SK-N-SH (cell line): ENCODE results near the gene NTSR1. TPM values are rescaled to one million over a fixed set of nuclear protein-coding genes. Genes with fewer than 3 reads are reported as not detected.

Experiments used
- CTCF ChIA-PET: fragments of 300-600, 350-600 bp; formaldehyde crosslinking; extraction: SDS; loops from one replicate; lab custom pipeline; 2021; lab: Yijun Ruan, JAX
- POLR2A ChIA-PET: fragments of 350-600 bp; sonication (Branson Sonifier 250); formaldehyde crosslinking; extraction: SDS; loops from one replicate; lab custom pipeline; 2020; ENCODE audit warnings: antibody characterized with exemption, inconsistent platforms; lab: Yijun Ruan, JAX
- DNase-seq: peaks from one replicate; pipeline ENCODE4 v3.0.0; 2012
- H2AFZ ChIP-seq: fragments of 200-600 bp; sonication (generic); 2 replicates; pipeline ENCODE4 v1.8.1; 2016; ENCODE audit warnings: antibody characterized with exemption, mild to moderate bottlenecking, low read depth
- H3F3A ChIP-seq: fragments of 200-600 bp; sonication (generic); replicated peaks from 2 replicates; pipeline ENCODE3; 2016; ENCODE audit warnings: antibody characterized with exemption, mild to moderate bottlenecking; ENCODE audit not compliant: insufficient read depth
- H3K27ac ChIP-seq, 2 experiments: fragments of 200-500 bp in 1 of 2; fragments of 200-600 bp in 1 of 2; sonication (Bioruptor generic) in 1 of 2; sonication (generic), shearing (Covaris generic) in 1 of 2; 2 replicates each; pipeline versions ENCODE4 v1.5.1 to v1.6.1; 2014 to 2016; ENCODE audit warnings: low read depth in 2 of 2, inconsistent platforms in 1 of 2, low read length in 1 of 2, mild to moderate bottlenecking in 1 of 2, mixed read lengths in 1 of 2
- H3K27me3 ChIP-seq: fragments of 200-600 bp; sonication (generic), shearing (Covaris generic); 2 replicates; pipeline ENCODE4 v1.6.1; 2016; ENCODE audit warnings: mixed run types; ENCODE audit not compliant: insufficient read depth
- H3K36me3 ChIP-seq, 2 experiments: fragments of 200-500 bp in 1 of 2; fragments of 200-600 bp in 1 of 2; sonication (Bioruptor generic) in 1 of 2; sonication (generic) in 1 of 2; replicated peaks in 1 of 2; 2 replicates each; pipeline versions ENCODE3 to v1.5.1; 2014 to 2016; ENCODE audit warnings: low read length in 1 of 2, mild to moderate bottlenecking in 1 of 2; ENCODE audit not compliant: insufficient read depth in 2 of 2, control insufficient read depth in 1 of 2
- H3K4me1 ChIP-seq, 2 experiments: fragments of 200-500 bp in 1 of 2; fragments of 200-600 bp in 1 of 2; sonication (Bioruptor generic) in 1 of 2; sonication (generic), shearing (Covaris generic) in 1 of 2; 2 replicates each; pipeline versions ENCODE4 v1.5.1 to v1.6.1; 2014 to 2016; ENCODE audit warnings: low read depth in 1 of 2, low read length in 1 of 2, mixed run types in 1 of 2; ENCODE audit not compliant: insufficient read depth in 2 of 2, control insufficient read depth in 1 of 2
- H3K4me2 ChIP-seq: fragments of 200-600 bp; sonication (generic), shearing (Covaris generic); 2 replicates; pipeline ENCODE4 v1.6.1; 2017; ENCODE audit warnings: mixed run types
- H3K4me3 ChIP-seq, 2 experiments: fragments of 200-500 bp in 1 of 2; fragments of 200-600 bp in 1 of 2; sonication (Bioruptor generic) in 1 of 2; sonication (generic), shearing (Covaris generic) in 1 of 2; 2 replicates each; pipeline versions ENCODE4 v1.5.1 to v1.8.1; 2014 to 2016; ENCODE audit warnings: low read depth in 2 of 2, inconsistent platforms in 1 of 2, low read length in 1 of 2, mild to moderate bottlenecking in 1 of 2, mixed read lengths in 1 of 2, moderate library complexity in 1 of 2
- H3K79me2 ChIP-seq: fragments of 200-600 bp; sonication (generic); 2 replicates; pipeline ENCODE4 v1.8.1; 2017; ENCODE audit warnings: mild to moderate bottlenecking; ENCODE audit not compliant: insufficient read depth
- H3K9ac ChIP-seq: fragments of 200-600 bp; sonication (generic); 2 replicates; pipeline ENCODE4 v1.6.1; 2017; ENCODE audit warnings: mixed run types
- H3K9me2 ChIP-seq: fragments of 200-600 bp; sonication (generic); 2 replicates; pipeline ENCODE4 v1.6.1; 2017; ENCODE audit warnings: mixed run types
- H3K9me3 ChIP-seq: fragments of 200-600 bp; sonication (generic); 2 replicates; pipeline ENCODE4 v1.6.1; 2017; ENCODE audit warnings: mixed run types, mild to moderate bottlenecking, moderate library complexity
- H4K20me1 ChIP-seq: fragments of 200-600 bp; sonication (generic); 2 replicates; pipeline ENCODE4 v1.6.1; 2017; ENCODE audit warnings: mild to moderate bottlenecking, mixed run types; ENCODE audit not compliant: insufficient read depth
- CHD2 ChIP-seq: fragments of 150-350 bp; IDR thresholded peaks from 2 replicates; pipeline ENCODE4 v1.6.1; 2018; ENCODE audit warnings: low read length; ENCODE audit not compliant: partially characterized antibody
- ELF1 ChIP-seq: IDR thresholded peaks from 2 replicates; pipeline ENCODE4 v1.4.0; 2012
- EZH2phosphoT487 ChIP-seq: fragments of 200-600 bp; sonication (generic); IDR thresholded peaks from 2 replicates; pipeline ENCODE4 v1.6.1; 2017; ENCODE audit warnings: low read depth, mixed run types, mild to moderate bottlenecking, antibody characterized with exemption, moderate library complexity, borderline replicate concordance
- FOSL2 ChIP-seq: IDR thresholded peaks from 2 replicates; pipeline ENCODE4 v1.4.0; 2012; ENCODE audit warnings: low read depth, mild to moderate bottlenecking, moderate library complexity, borderline replicate concordance
- FOXJ3 ChIP-seq: sonication (generic); formaldehyde crosslinking; IDR thresholded peaks from 2 replicates; pipeline ENCODE4 v1.5.1; 2020; ENCODE audit warnings: mild to moderate bottlenecking, missing genetic modification reagents
- GABPA ChIP-seq: IDR thresholded peaks from 2 replicates; pipeline ENCODE4 v1.4.0; 2012; ENCODE audit warnings: low read depth, mild to moderate bottlenecking
- JUND ChIP-seq: IDR thresholded peaks from 2 replicates; pipeline ENCODE4 v1.4.0; 2012
- MEF2A ChIP-seq: IDR thresholded peaks from 2 replicates; pipeline ENCODE4 v1.4.0; 2012; ENCODE audit warnings: low read depth, borderline replicate concordance
- NRF1 ChIP-seq: IDR thresholded peaks from 2 replicates; pipeline ENCODE4 v1.6.1; 2012; ENCODE audit warnings: low read depth, mild to moderate bottlenecking, low read length
- PBX3 ChIP-seq: IDR thresholded peaks from 2 replicates; pipeline ENCODE4; 2012
- POLR2AphosphoS5 ChIP-seq: IDR thresholded peaks from 2 replicates; pipeline ENCODE4 v1.6.1; 2012; ENCODE audit warnings: low read depth, low read length
- REST ChIP-seq: IDR thresholded peaks from 2 replicates; pipeline ENCODE4 v1.6.1; 2012; ENCODE audit warnings: mild to moderate bottlenecking, low read depth, low read length, moderate library complexity
- RFX5 ChIP-seq: IDR thresholded peaks from 2 replicates; pipeline ENCODE4 v1.6.1; 2012; ENCODE audit warnings: mild to moderate bottlenecking, improper control_type of control experiment, low read length
- RXRA ChIP-seq: IDR thresholded peaks from 2 replicates; pipeline ENCODE4 v1.4.0; 2012; ENCODE audit warnings: low read depth, mild to moderate bottlenecking, borderline replicate concordance
- SMC3 ChIP-seq: IDR thresholded peaks from 2 replicates; pipeline ENCODE4 v1.6.1; 2012; ENCODE audit warnings: low read depth, low read length, improper control_type of control experiment
- TCF12 ChIP-seq: IDR thresholded peaks from 2 replicates; pipeline ENCODE4 v1.4.0; 2012
- WGBS: methylation state at CpG from one replicate; pipeline ENCODE4 v1.1.6; 2017; ENCODE audit warnings: low lambda C conversion rate; 5-methylcytosine and 5-hydroxymethylcytosine counted together
- polyA plus RNA-seq, 3 experiments: library from polyadenylated mRNA; depleted of rRNA; stranded (reverse); fragments of >200 nt; gene quantifications; 2 replicates each; pipeline ENCODE4 v1.2.3, GENCODE V29; 2012

The NTSR1 gene
- polyA plus RNA-seq, 1 of the 3 experiments (the other 2 are of a cell fraction), result 8.2 TPM

- H3K79me2 ChIP-seq, result no peaks in the 10 kb centered on the region
- no peak overlapping the region for H3K4me3 ChIP-seq
- ChIA-PET POLR2A (no interaction called here), CTCF (interaction anchor here (0.8 to 2.6 kb wide), 3 partner anchors 19 to 69 kb away, joined by 3 to 15 read pairs (median 3); no protein-coding TSS in a partner anchor)
- H3K4me2 ChIP-seq, result no peak overlapping the region
- 81% methylated on average over 6 of the region's 6 CpGs for WGBS
- peaks cover 14% of the 10 kb centered on the region; the same call in 1 of the 2 replicates for H3K9me3 ChIP-seq
- no peaks in the 10 kb centered on the region for H3K27me3 ChIP-seq
- H3K27ac ChIP-seq, result no peak overlapping the region
- H3K36me3 ChIP-seq, result no peaks in the 10 kb centered on the region
- DNase-seq, result no peak
- no peaks in the 10 kb centered on the region for H3K9me2 ChIP-seq
- no peaks in the 10 kb centered on the region for H3F3A ChIP-seq
- H3K4me1 ChIP-seq, result no peaks in the 10 kb centered on the region; a peak in 1 of 4 replicates
- H4K20me1 ChIP-seq, result no peaks in the 10 kb centered on the region
- TF ChIP-seq FOSL2 (no peak), PBX3 (no peak), SMC3 (no peak), POLR2AphosphoS5 (no peak), ELF1 (no peak), TCF12 (no peak), GABPA (no peak), EZH2phosphoT487 (no peak), RXRA (no peak), RFX5 (no peak), NRF1 (no peak), JUND (no peak), REST (no peak), MEF2A (no peak), CHD2 (no peak), FOXJ3 (CRISPR knock-in tag) (no peak)
- H3K9ac ChIP-seq, result no peak overlapping the region
- H2AFZ ChIP-seq, result no peak overlapping the region
Observed at GRCh38 chr20:62722627-62723026, 14.0 kb downstream of the NTSR1 start.
